Neutrophil (primary cell): ENCODE results near the gene MFAP2.
"Not testable (repeated sequence)": the region's sequence is repeated elsewhere in the genome, so short reads cannot be mapped to it uniquely, and the experiment has no call there.

Source experiments
- H3K27ac ChIP-seq: fragments of 200-600 bp; sonication (generic); 2 replicates; pipeline ENCODE4 v1.5.1; 2016; ENCODE audit warnings: mild to moderate bottlenecking, moderate library complexity
- H3K27me3 ChIP-seq: fragments of 200-600 bp; sonication (generic); 2 replicates; pipeline ENCODE4 v1.6.0; 2016; ENCODE audit warnings: mild to moderate bottlenecking
- H3K36me3 ChIP-seq: fragments of 200-600 bp; sonication (generic); 2 replicates; pipeline ENCODE4 v1.5.1; 2017
- H3K4me1 ChIP-seq, 2 experiments: fragments of 200-600 bp in 1 of 2; sonication (generic) in 1 of 2; 1 replicate in 1 of 2; 2 replicates in 1 of 2; pipeline versions ENCODE4 v1.5.1 to v1.6.1; 2013 to 2016; ENCODE audit warnings: low read depth in 1 of 2, low read length in 1 of 2, mild to moderate bottlenecking in 1 of 2, moderate library complexity in 1 of 2; ENCODE audit not compliant: control insufficient read depth in 1 of 2, insufficient read depth in 1 of 2
- H3K4me3 ChIP-seq, 2 experiments: fragments of 200-600 bp in 1 of 2; sonication (generic) in 1 of 2; 1 replicate in 1 of 2; 2 replicates in 1 of 2; pipeline ENCODE4 v1.5.1; 2013 to 2016; ENCODE audit warnings: low read depth in 1 of 2, low read length in 1 of 2, mild to moderate bottlenecking in 1 of 2, moderate library complexity in 1 of 2
- H3K9me3 ChIP-seq: fragments of 200-600 bp; sonication (generic); 2 replicates; pipeline ENCODE4 v1.5.1; 2016
- CTCF ChIP-seq: fragments of 200-600 bp; sonication (generic); IDR thresholded peaks from 2 replicates; pipeline ENCODE4 v1.5.1; 2016; ENCODE audit warnings: antibody characterized with exemption

The MFAP2 gene

GRCh38 chr1:16967095-16967575, 13.3 kb downstream of the MFAP2 start:
- H3K4me1 ChIP-seq, result no peaks in the 10 kb centered on the region
- H3K27me3 ChIP-seq, result no peaks in the 10 kb centered on the region
- TF ChIP-seq CTCF, result no peak
- no peak overlapping the region for H3K27ac ChIP-seq
- no peaks in the 10 kb centered on the region for H3K9me3 ChIP-seq
- no peaks in the 10 kb centered on the region for H3K36me3 ChIP-seq
- no peak overlapping the region for H3K4me3 ChIP-seq

- H3K36me3 ChIP-seq, result no peaks in the 10 kb centered on the region
These were observed 14.1 kb downstream of the MFAP2 start for GRCh38 chr1:16966282-16966681.

GRCh38 chr1:16965486-16966067, 14.8 kb downstream of the MFAP2 start:
- Histone ChIP-seq H3K4me3 (no peak overlapping the region), H3K27me3 (no peaks in the 10 kb centered on the region), H3K36me3 (no peaks in the 10 kb centered on the region), H3K27ac (no peak overlapping the region), H3K4me1 (peaks cover 1% of the 10 kb centered on the region in 2 experiments), H3K9me3 (no peaks in the 10 kb centered on the region)
- TF ChIP-seq CTCF, result no peak

More at GRCh38 chr1:16966282-16966681, 14.1 kb downstream of the MFAP2 start:
- no peak for TF ChIP-seq CTCF
- H3K4me3 ChIP-seq, result no peak overlapping the region
- H3K27me3 ChIP-seq, result no peaks in the 10 kb centered on the region
- H3K4me1 ChIP-seq, result no peaks in the 10 kb centered on the region
- H3K27ac ChIP-seq, result no peak overlapping the region
- H3K9me3 ChIP-seq, result no peaks in the 10 kb centered on the region

- H3K36me3 ChIP-seq, H3K9me3 ChIP-seq, H3K4me1 ChIP-seq, H3K27ac ChIP-seq, H3K27me3 ChIP-seq, H3K4me3 ChIP-seq: not testable (repeated sequence)
These were observed 16.3 kb downstream of the MFAP2 start for GRCh38 chr1:16964169-16964568.

- Histone ChIP-seq H3K27ac (no peak overlapping the region), H3K4me3 (peak overlapping the region in 1 of 2 experiments; percentile 40), H3K27me3 (no peaks in the 10 kb centered on the region), H3K36me3 (no peaks in the 10 kb centered on the region), H3K4me1 (peaks cover 4 to 6% of the 10 kb centered on the region in 2 experiments), H3K9me3 (no peaks in the 10 kb centered on the region)
- no peak for TF ChIP-seq CTCF
These were observed 18.9 kb downstream of the MFAP2 start for GRCh38 chr1:16961297-16962133.
